GM18507 (cell line): ENCODE measurements around the gene DENND1A.

Source experiments
- DNase-seq: peaks from one replicate; pipeline ENCODE4 v3.0.0; 2011; ENCODE audit warnings: low read depth; ENCODE audit not compliant: insufficient read length; ENCODE audit errors: extremely low spot score
- FAIRE-seq: peaks from 2 replicates; lab custom pipeline; 2011; peaks lifted over from hg19 to GRCh38; lab: Jason Lieb, UNC

DENND1A gene

DNA sequence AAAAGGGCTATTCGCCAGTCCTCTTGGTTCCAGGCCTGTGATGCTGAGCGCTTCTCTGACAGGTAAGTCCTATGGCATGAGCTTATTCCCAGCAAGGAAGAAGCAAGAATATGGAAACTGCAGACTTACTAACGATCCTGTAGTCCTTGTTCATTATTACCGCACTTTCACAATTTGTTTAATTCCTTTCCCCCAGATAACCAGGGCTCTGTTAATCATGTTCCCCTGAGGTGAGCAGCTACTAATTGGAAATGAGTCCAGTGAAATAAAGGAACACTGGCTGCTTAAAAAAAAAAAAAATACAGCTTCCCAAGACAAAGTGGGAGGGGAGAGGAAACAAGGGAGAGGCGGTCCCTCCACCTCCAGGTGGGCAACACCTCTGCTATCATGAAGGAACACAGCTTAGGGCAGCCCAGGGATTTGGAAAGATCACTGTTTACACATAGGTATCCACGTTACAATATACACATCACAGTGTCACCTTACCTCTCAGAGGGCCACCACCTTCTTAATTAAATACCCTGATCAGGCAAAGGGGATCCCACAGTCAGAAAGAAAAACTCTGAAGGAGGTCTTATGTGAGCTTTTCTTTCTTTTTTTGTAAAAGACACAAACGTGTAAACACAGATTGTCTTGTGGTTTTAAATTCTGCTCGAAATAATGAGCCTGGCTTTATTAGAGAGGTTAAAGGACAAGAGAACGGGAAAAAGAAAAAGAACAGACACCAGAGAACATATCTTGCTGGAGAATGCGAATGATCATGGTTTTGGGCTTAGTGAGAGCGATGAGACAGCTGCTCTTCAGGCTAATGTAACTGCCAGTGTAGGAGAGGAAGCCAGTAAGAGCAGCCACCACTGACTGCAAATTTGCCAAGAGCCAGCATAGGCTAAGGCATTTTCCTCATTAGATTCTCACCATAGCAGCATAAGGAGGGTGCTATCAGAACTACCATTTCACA, 315.3 kb downstream of the DENND1A start:
- DNase-seq, result no peak
- no peak for FAIRE-seq

DNA sequence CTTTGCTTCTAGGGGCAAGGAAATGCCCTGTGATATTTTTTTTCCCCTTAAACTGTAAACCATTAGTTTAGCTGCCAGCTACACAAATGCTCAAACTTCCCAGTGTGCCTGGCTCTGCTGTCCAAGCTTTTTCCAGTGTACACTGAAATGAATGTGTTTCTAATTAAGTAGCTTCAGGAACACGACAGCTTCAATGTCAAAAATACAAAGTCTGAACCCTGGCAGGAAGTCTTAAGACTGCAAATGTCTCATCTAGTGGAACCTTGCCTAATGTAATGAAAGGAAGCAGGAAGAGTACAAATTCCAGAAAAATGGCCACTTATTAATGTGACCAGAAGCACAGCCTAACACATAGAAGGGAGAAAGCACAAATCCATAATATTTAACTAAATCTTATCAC, 318.7 kb downstream of the DENND1A start:
- no peak for DNase-seq
- no peak for FAIRE-seq

- FAIRE-seq (no peak), DNase-seq (no peak)
These were observed 320.1 kb downstream of the DENND1A start for GRCh38 chr9:123609844-123610243.

- FAIRE-seq, result peak; percentile 94
- DNase-seq, result peak; percentile 44
These were observed 321.8 kb downstream of the DENND1A start for GRCh38 chr9:123608104-123608503.

DNA sequence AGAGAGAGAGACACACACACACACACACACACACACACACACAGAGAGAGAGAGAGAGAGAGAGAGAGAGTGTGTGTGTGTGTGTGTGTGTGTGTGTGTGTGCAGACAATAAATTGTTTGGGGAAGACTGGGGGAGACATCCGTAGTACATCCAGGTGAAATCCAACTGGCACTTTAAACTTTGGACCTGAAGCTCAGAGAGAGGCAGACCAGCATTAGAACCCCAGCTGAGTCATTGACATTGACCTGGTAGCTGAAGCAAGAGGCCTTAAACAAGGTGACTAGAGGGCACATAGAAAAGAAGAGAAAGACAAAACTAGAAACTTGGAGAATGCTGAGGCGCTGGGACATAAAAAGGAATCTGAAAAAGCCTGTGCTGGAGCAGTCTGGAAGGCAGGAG, 322.4 kb downstream of the DENND1A start:
- FAIRE-seq, result no peak
- no peak for DNase-seq

DNA sequence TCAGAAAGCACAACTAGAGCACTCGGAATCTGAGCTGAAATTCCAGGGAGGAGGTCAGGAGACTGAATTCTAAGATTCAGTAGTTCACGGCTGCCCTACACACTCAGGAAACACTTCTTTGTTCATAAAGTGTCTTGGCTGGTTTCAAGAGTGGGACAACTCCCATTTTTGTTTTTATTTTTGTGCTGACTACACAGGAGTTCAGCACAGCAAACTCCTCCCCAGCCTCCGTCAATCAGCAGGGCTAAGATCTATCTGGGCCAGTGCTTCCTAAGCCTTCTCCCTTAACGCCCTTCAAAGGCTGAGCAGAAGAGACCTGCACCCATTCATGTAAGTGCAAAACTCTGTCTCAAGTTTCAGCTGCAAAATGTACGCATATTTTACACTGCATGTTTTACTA, 323.8 kb downstream of the DENND1A start:
- no peak for FAIRE-seq

DNA sequence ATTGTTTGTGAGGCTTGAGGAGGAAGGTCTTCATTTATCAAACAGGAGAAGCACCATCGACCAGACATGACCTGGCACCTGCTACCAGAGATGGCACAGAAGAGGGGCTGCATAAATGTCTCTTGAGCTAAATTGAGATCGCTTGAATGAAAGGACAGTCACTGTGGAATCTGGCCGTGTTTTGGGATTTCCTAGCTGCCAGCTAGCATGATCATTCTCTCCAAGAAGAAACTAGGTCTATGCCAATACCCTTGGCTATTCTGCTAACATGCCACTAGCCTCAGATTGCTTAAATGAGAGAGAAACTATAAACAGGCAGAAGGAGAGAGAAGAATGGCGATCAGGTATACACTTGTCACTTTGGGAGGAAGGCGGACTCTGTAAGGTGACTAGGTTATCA, 324.6 kb downstream of the DENND1A start:
- no peak for DNase-seq
- no peak for FAIRE-seq

More for the DNA sequence above, 323.8 kb downstream of the DENND1A start:
- DNase-seq, result no peak

GRCh38 chr9:123604861-123605260, 325.1 kb downstream of the DENND1A start:
- DNase-seq (no peak), FAIRE-seq (no peak)

DNA sequence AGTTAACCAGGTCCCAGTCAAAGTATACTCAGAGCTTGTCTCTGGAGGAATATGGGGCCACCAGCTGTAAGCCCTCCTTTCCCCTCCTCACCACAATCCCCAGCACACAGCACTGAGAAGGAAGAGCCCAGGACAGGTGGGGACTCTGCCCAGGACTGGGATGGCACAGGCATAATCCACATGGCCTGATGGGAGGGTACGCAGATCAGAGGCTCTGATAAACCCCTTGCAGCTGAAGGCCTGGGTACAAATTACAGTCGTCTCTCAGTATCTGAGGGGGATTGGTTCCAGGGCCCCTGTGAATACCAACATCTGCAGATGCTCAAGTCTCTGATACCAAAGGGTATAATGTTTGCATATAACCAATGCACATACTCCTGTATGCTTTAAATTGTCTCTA, 328.1 kb downstream of the DENND1A start:
- no peak for FAIRE-seq
- no peak for DNase-seq

DNA sequence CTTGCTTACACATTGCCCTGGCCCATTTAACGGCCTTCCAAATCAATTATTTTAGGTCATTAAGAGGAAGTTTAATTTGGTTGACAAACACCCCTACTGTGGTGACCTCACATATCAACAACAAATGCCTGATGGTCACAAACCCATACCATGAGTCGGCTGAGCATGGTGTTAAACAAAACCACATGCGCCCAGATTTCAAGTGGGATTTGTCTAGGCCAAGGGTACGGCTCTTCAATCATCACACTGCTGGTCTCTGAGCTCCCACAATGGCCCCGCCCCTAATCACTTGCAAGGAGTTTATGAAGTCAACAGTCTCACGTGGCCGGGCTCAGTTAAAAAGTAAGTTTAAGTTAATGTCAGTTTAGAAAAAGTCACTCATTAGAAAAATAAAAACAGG, 330.1 kb downstream of the DENND1A start:
- DNase-seq (no peak), FAIRE-seq (no peak)

GRCh38 chr9:123597876-123598556, 331.9 kb downstream of the DENND1A start:
- DNase-seq, result no peak

DNA sequence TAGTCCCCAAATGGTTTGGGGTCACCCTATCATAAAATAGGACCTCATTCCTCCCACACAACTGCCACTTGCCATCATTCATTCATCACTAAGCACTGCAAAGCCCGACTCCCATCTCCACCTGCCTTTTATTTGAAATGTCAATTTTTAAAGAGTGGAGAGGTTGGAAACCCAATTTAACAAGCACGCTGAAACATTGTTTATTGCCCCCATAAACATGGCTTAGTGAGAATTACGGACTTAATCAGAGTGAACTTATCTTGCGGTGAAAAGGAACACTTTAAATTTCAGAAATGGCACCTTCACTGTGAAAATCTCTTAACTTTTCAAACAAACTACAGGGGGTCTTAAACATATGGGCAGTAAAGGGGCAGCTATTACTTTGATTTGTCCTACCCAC, 332.9 kb downstream of the DENND1A start:
- DNase-seq (no peak), FAIRE-seq (no peak)

More at GRCh38 chr9:123597876-123598556, 331.9 kb downstream of the DENND1A start:
- FAIRE-seq, result no peak

DNA sequence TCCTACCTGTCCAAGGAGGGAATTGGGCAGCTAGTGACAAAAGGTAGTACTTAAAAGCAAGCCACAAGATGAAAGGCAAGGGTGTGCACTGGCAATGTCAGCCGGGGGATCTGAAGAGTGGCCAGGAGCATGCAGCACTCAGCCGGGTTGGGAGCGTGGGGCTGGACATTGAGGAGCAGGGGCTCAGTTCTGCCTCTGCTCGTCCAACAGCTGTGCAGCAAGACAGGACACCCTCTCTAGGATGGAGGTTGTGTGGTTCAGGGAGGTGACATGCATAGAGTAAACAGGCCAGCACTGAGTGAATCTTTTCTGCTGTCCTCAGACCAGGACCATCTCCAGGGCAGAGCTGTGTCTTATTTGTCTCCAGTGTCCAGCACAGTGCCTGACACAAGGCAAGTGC, 338.6 kb downstream of the DENND1A start:
- DNase-seq, result no peak
- FAIRE-seq, result no peak

- no peak for FAIRE-seq
These were observed 339.4 kb downstream of the DENND1A start for GRCh38 chr9:123590499-123590898.

GRCh38 chr9:123589361-123590239, 340.3 kb downstream of the DENND1A start:
- DNase-seq, result no peak
- FAIRE-seq, result no peak

More at GRCh38 chr9:123590499-123590898, 339.4 kb downstream of the DENND1A start:
- DNase-seq, result no peak

GRCh38 chr9:123586275-123586674, 343.7 kb downstream of the DENND1A start:
- FAIRE-seq, result no peak
- DNase-seq, result no peak

DNA sequence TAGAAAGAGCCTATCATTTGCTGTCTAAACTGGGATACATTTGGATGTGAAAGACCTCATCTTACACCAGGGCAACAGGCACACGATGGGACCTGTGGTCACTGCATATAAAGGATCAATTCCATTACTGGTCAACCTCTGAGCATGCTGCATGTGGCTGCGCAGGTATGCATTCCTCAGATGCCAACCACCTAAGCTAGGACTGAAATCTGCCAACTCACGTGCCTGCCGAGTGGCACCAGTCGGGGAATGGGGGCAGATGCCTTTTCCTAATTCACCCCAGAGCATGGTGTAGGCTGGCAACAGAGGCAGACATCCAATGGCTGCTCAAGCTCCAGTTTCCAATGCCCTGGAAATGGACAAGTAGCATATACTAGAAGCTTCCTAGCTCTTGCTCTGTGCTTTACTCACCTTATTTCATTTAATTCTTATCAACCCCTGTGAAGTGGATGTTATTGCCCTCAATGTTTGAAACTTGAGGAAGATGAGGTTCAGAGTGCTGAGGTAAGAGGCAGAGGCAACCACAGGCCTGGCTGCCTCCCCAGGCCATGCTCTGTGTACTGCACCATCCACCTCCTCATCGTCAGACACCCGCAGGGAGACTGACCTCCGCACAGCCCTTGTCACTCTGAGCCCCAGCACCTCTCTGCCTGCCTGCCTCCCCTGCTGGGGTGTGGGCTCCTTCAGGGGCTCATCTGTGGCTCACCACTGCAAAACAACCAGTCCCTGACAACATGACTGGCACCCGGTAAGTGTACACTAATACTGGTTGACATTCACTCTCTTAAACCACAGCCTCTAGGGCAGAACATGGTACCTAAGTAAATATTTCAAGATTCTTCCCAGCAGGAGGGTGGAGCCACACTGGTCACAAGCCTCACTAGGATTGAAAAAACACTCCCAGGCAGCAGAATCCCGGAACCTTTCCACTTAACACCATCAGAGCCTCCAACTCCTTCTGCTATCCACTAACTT, 345.4 kb downstream of the DENND1A start:
- FAIRE-seq (no peak), DNase-seq (no peak)

DNA sequence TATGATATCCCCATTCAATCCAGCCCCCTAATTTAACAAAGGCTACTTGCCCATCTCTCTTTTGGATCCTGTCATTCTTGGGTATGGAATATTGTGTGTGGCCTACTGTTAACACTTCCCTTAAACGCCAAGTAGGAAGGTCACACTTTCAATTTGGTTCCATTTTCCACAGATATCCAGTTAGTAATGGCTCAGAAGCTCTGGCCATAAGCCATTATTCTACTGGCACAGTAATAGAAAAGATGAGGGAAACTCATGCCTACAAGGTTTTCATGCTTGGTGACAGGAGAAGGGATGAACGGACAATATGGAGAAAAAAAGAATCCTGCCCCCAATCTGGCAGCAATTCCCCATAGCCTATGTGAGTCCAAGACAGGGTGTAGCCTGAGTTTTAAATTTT, 346.3 kb downstream of the DENND1A start:
- FAIRE-seq (no peak), DNase-seq (no peak)

DNA sequence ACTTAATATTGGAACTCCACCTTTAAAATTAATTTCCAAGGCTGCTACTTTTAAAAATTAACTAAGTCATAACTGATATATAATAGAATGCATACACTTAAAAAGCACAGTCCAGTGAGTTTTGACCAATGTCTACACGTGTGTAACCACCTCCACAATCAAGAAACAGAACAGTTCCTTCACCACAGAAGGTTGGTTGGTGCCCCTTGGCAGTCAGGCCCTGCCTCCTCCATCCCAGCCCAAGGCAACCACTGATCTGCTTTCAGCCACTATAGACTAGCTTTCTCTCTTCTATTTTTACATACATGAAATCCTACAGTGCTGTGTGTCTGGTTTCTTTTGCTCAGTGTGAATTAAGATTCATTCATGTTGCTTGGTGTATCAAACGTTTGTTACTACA, 358.7 kb downstream of the DENND1A start:
- DNase-seq (no peak), FAIRE-seq (no peak)
